DND-41 (cell line): ENCODE measurements around the gene COL26A1.

Experiments used
- CTCF ChIP-seq: IDR thresholded peaks from 2 replicates; pipeline ENCODE4 v1.5.1; 2012; ENCODE audit warnings: borderline replicate concordance, low read length, moderate library complexity, mild to moderate bottlenecking; ENCODE audit not compliant: poor library complexity, severe bottlenecking; ENCODE audit errors: extremely low read depth
- EZH2 ChIP-seq: IDR thresholded peaks from 3 replicates; pipeline ENCODE4 v1.6.1; 2012; ENCODE audit warnings: borderline replicate concordance, low read depth, mild to moderate bottlenecking, moderate library complexity, low read length, inconsistent platforms; ENCODE audit not compliant: severe bottlenecking

GRCh38 chr7:101390901-101391301 is 28.2 kb downstream of the COL26A1 start:
- no peak for TF ChIP-seq CTCF
- no peak for TF ChIP-seq EZH2
